Coronary artery (tissue), 2 donors: ENCODE results near the gene ANO2.

Experiments used
- DNase-seq: peaks from one replicate; pipeline ENCODE4 v3.0.0-alpha.2; 2017; ENCODE audit warnings: low spot score
- H3K27ac ChIP-seq, 2 donors: fragments of 200-600 bp; sonication (generic); one replicate each; pipeline ENCODE4 v1.5.1; 2016 to 2019
- H3K4me3 ChIP-seq: fragments of 200-600 bp; sonication (generic); 2 replicates; pipeline ENCODE4 v1.5.1; 2016; ENCODE audit warnings: mild to moderate bottlenecking, moderate library complexity
- TF ChIP-seq, protein P1 (sequence below): fragments of 200-600 bp; sonication (generic); IDR thresholded peaks from one replicate; pipeline ENCODE4 v1.5.1; 2019; ENCODE audit warnings: antibody characterized with exemption

Gene ANO2

DNA sequence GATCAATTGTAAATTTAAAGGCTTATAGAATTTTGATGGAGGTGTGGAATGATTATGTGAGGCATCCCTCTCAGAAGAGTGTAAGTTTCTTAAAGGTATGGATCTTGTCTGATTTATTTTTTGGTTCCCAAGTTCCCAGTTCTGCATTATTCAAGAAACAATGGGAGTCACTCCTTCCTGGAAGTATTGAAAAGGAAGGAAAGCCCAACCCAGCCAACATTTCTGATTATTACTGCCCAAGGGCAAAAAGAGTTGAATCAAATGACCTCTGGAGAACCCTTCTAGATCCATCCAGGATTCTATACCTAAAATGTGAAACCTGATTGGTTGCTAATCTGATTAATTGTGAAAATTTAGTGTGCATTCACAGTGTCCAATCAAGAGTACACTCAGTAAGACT lies 166.2 kb downstream of the ANO2 start:
- TF ChIP-seq, protein P1, sequence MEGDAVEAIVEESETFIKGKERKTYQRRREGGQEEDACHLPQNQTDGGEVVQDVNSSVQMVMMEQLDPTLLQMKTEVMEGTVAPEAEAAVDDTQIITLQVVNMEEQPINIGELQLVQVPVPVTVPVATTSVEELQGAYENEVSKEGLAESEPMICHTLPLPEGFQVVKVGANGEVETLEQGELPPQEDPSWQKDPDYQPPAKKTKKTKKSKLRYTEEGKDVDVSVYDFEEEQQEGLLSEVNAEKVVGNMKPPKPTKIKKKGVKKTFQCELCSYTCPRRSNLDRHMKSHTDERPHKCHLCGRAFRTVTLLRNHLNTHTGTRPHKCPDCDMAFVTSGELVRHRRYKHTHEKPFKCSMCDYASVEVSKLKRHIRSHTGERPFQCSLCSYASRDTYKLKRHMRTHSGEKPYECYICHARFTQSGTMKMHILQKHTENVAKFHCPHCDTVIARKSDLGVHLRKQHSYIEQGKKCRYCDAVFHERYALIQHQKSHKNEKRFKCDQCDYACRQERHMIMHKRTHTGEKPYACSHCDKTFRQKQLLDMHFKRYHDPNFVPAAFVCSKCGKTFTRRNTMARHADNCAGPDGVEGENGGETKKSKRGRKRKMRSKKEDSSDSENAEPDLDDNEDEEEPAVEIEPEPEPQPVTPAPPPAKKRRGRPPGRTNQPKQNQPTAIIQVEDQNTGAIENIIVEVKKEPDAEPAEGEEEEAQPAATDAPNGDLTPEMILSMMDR: no peak
- Histone ChIP-seq H3K27ac (no peak overlapping the region), H3K4me3 (no peak overlapping the region)
- no peak for DNase-seq

DNA sequence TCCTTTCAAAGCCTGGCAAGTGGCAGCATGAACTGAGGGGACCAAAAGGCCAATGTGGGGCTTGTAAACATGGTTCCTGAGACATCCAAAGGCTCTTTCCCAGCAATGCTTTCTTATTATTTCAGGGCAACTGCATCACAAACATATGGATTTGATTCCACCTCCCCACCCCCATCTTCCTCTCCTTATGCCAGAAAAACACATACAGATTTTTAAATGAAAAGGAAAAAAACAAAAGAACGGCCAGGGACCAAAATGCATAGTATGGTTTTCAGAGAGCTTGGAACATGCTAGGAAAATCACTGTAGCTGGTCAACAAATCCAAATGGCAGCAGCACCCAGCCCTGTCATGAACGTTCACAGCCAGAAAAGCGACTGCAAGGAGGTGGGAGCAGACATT lies 167.6 kb downstream of the ANO2 start:
- Histone ChIP-seq H3K4me3 (no peak overlapping the region), H3K27ac (no peak overlapping the region)
- TF ChIP-seq, protein P1: no peak
- DNase-seq: peak; percentile 14

DNA sequence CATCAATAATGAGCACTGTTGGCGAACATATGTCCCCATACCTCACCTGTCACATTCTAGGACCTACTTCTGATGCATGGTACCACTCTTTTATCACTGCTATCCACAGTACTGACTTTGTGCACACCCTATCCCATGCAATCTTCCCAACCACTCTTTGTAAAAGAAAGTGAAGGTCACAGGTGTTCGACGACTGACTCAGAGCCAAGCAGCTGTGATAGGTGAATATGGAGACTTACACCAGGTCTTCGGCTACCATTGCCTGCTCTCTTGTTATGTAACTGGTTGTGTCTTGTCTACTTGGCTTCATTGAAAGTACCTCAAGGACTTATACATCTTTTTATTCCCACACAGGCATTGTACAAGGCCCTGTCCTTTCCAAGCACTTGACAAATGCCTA lies 169.0 kb downstream of the ANO2 start:
- no peak for DNase-seq
- no peak overlapping the region for H3K27ac ChIP-seq
- TF ChIP-seq, protein P1: no peak
- H3K4me3 ChIP-seq: no peak overlapping the region

DNA sequence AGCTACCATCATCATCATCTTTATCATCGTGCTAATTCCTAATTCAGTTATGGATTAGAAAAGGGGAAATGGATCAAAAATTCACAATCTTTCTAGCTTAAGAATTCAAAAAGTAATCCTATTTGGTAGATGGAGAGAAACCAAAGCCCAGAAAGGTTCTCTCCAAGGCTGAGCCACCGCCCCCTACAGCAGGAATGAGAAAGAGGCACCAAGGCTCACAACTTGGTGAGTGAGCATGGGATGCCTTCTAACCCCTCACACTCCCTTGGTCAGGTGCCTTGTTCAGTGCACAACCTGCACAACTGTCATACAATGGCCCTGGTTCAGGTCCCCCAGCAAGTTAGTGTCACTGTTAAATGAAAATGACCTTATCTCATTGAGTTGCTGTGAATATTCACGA lies 171.5 kb downstream of the ANO2 start:
- no peak for DNase-seq
- TF ChIP-seq, protein P1: no peak
- Histone ChIP-seq H3K4me3 (no peak overlapping the region), H3K27ac (no peak overlapping the region)

DNA sequence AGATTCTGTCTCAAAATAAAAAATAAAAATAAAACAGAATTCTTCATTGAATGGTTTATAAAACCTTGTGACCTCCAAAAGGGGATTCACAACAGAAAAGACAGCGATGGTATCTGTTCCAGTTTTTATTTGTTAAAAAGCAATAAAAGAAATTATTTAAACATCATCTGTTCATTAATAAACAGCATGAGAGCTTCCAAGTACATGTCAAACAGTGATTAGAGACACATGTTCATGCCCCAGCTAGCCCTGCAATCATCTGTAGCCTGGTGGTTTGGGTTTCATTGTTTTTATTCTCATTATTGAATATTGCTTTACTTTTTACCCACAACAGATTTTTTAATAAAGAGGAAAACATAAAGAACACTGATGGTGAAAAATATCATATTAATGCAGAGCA lies 173.3 kb downstream of the ANO2 start:
- H3K27ac ChIP-seq: no peak overlapping the region
- DNase-seq: no peak
- no peak overlapping the region for H3K4me3 ChIP-seq
- TF ChIP-seq, protein P1: no peak

DNA sequence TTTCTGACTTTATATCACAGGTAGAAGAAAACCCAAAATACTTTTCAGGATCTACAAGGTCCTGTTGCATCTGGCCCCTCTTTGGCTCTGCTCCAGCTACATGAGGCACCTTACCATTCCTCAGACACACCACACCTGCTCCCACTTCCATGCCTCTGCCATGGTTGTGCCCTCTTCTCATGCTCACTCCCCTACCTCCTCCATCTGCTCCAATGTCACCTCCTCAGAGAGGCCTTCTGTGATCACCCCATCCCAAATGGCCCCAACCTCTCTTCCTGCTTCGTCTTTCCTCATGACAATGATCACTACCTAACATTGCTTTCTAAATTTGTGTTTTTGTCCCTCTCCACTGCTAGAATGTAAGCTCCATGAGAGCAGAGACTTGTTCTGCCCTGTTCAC lies 174.3 kb downstream of the ANO2 start:
- Histone ChIP-seq H3K4me3 (no peak overlapping the region), H3K27ac (no peak overlapping the region)
- TF ChIP-seq, protein P1: no peak
- DNase-seq: no peak

DNA sequence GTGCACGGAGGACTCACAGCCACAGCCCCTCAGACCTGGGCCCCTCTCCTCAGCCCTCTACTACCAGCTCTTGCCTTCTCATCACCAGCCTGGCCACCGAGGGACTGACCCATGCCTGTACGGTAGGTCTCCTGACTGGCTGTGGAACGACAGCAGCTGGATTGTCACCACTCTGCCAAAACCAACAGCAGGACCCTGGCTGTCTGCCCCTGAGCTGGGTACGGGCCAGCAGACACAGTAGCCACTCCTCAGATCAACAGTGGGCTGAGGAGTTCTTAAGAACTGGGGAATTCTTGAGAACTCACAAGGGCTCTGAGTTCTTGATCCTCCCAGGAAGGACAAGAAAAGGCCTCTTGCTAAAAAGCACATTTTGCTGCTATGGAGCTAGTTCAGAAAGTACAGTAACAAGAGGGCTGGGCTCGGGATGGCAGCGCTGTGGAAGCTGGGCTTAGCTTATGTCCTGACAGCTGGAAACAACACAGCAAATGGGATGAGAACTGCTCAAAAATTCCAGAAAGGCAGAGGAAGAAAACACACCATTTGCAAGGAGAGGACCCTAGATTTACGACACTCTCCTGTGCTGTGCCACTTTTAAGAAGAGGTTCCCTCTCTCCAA lies 176.4 kb downstream of the ANO2 start:
- Histone ChIP-seq H3K27ac (peak overlapping the region; percentile 34 to 58), H3K4me3 (no peak overlapping the region)
- TF ChIP-seq, protein P1: no peak
- DNase-seq: peak; percentile 81
